NCI-H82 treated with DMSO at 0.1 percent for 48 hours (cell line): Measurements from ENCODE around the gene INO80B.
A peak's percentile ranks its signal among the peaks of the same experiment; 100 is the strongest.
"Not testable (repeated sequence)": the region's sequence is repeated elsewhere in the genome, so short reads cannot be mapped to it uniquely, and the experiment has no call there.

Source experiments
- DNase-seq: peaks from one replicate; lab custom pipeline; 2025; ENCODE audit not compliant: unreplicated experiment; lab: John Stamatoyannopoulos, UW

The INO80B gene

DNA sequence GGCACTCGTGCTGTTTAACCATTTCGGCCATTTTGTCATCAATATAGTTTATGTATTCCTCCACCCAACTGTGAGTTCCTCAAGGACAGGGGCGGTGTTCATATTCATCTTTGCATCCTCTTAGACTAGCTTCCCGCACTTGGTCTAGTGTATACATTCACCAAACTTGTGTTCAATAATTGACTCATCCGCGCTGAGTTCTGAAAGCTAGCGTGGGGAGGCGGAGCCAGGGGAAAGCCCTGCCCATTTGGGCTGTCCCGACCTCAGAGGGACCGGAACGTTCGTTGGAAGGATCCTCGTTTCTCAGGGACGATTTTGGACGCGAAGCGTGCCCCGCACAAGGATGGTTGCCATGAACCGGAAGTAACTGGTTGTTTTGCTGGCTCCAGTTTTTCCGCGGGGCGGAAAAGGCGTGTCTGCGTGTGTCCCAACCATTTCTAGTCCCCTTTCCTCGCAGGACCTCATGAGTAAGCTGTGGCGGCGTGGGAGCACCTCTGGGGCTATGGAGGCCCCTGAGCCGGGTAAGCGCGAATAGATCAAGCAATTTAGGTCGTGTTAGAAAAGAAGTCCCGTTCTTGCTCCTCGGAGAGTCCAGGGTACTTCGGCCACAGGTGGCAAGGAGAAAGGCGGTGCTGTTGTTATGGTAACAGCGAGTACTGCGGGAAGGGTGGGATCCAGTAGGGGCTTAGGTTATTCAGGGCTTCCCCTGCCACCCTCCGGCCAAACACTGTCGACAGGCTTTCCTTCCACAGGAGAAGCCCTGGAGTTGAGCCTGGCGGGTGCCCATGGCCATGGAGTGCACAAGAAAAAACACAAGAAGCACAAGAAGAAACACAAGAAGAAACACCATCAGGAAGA, at the start of gene INO80B:
Gene INO80B, plus strand, starts transcription at position 434 of the 858 bp plus-strand sequence. Its CDS starts 30 bp downstream, at position 464.
- peak; percentile 98 for DNase-seq

DNA sequence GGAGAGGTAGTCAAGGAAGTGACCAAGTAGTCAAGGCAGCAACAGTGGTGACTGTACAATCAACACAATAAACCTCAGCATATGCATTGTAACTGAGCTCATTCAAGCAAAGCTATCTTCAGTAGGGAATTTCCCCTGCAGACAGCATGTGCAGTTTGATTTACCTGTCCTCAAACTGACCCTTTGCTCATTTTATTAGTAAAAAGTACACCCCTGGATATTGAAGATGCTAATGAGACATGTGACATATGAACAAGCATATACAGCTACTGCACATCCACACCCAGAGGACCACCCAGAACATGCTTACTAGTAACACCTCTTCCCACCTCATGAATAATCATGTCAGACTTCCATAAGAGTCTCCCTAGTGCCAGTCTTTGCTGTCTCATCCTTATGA, 48.9 kb upstream of the INO80B start:
- DNase-seq, result no peak

DNA sequence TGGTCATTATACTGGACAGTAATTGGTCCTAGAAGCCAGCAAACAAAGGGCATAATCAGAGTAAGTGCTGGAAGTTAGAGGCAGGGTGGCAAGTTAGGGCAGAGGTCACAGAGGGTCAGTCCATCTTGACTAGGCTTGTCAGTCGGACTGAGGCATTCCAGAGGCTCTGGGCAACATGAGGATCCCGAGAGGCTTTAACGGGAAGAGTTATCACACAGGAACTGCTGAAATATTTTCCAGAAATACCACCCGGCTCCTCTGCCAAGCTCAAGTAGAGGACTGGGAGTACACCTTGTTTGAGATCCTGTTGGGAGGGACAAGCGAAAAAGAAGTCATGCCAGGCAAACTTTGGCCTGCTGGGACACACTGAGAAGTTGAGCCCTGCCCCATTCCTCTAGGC, 47.2 kb upstream of the INO80B start:
- no peak for DNase-seq

DNA sequence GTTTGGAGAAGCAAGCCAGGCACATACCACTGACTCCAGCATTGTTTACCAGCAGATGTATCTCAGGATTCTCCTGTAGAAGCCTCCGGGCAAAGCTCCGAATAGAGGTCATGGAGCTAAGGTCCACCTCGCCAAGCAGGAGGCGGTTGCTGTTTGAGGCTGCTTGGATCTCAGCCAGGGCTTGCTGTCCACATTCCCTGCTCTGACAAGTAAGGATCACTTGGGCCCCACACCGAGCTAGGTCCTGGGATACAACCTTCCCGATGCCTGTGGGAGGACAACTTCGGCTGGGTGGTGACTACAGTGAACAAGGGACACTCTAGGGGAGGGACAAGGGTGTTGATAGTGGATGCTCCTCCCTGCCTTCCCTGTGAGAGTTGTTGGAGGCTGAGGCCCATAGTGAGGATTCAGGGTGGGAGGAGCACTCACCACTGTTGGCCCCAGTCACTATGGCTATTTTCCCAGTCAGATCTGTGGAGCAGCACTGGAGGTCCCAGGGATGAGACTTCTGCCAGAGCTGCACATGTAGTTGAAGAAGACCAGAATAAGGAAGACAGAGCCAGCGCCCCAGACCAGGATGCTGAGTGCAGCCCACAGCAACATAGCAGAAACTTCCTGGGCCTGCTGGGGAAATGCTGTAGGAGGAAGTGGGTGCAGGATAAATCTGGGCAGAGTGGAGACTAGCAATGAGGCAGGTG, 41.7 kb upstream of the INO80B start:
- no peak for DNase-seq

DNA sequence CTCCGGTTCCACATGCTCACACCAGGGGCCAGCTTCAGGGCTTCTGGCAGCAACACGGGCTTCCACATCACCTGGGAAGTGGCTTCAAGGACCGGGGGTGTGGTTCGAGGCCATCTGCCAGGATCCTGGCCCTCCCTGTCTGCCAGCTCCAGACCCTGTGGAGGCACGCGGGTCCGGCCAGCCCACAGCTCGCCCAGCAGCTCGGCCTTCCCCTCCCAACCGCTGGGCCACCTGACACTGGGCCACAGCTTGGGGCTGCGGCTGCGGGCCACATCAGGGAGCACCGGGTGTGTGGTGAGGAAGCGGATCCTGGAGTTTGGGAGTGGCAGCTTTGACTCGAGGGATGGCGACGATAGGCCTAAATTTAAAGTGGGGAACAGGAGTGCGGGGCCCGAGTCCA, 40.4 kb upstream of the INO80B start:
- DNase-seq, result no peak

DNA sequence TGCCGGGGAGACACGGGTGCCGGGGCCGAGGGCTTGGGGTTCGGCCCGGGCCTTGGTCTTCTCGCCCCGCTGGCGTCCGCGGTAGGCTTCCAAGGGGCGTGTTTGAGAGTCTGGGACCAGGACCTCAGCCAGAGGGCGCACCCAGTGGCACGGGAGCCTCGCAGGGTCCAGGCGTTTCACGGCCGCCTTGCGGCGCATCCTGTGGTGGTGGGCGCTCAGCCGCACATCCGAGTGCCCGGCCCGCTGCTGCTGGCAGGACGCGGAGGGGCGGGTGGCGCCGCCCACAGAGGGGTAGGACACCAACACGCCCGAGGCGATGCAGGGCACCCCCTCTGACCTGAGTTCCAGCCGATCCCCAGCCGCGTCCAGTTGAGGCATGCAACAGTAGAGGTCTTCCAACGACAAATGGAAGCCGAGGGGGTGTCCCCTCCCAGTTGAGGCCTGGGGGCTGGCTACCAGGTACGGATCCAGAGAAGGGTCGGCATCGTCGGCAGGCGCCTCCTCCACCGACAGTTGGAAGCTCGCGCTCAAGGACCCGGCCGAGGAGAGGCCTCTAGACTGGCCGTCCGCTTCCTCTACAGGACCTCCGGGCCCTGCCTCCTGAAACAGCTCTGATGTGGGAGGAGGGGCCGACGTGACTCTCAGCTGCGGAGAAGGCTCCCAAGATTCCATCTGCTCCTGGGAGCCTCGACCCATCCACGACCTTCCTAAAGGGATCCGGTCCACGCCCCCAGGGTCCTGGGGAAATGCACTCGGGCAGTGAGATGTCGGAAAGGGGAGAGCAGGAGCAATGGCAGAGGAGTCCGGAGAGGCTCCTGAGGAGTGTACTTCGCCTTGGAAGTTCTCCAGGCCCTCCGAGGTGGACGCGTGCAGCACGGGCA, 39.8 kb upstream of the INO80B start:
- DNase-seq, result no peak

DNA sequence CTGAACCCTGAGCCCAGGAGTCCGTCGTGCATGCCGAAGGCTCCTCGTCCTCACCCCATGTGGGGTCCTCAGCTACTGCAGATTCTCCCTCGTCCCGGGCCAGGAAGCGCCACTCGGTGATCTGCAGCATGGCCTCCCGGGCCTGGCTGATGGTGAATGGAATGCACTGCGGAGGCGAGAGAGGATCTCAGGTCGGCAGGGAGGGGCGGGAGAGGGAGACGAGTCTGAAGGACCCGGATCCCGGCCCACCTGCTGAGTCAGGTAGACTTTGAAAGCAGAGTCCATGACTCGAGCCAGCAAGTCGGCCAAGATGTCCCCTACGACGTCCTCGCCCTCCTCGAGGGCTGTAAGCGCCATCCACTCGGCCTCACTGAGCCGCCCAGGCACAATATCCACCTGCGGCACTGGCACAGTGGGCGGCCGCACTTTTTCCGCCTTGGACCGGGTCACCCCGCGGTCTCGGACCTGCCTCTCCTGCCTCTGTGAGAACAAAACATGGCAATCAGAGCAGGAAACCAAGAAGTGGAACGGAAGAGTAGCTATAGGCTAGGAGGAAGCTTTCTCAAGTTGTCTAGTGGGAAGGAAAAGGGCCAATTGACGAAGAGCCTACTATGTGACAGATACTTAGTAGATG, 39.0 kb upstream of the INO80B start:
- no peak for DNase-seq

DNA sequence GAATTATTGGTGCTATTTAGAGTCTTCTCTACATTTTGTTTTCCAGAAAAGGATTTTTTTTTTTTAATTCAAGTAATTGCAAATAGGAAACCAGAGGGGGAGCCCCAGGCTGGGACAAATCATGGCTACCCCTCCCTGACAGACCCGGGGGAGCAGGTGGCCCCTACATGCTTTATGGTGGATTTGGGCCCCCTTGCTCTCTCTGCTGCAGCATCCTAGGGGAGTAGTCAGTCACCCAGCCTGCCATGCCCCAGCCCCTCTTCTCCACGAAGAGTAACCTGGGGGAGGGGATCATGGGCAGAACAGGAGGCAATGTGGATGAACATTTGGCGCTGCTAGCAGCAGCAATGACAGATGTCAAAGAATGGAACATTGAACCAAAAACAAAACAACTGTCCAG, 38.1 kb upstream of the INO80B start:
- DNase-seq, result no peak

DNA sequence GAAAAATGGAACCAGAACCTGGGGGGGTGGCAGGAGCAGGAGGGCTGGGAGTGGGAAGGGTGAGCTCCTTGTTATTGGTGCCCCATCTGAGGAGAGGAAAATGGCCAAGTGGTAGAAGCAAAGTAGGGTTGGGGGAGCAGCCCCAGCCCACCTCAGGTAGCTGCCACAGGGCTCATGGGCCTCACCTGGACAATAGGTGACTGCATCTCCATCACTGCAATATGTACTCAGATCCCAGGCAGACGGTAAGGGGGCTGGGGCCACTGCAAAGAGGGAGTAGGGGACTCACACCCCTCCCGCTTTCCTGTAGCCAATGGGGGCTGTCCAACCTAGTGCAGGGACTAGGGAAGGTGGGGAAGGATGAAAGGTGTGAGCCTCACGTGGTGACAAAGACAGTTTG, 37.7 kb upstream of the INO80B start:
- DNase-seq, result no peak

DNA sequence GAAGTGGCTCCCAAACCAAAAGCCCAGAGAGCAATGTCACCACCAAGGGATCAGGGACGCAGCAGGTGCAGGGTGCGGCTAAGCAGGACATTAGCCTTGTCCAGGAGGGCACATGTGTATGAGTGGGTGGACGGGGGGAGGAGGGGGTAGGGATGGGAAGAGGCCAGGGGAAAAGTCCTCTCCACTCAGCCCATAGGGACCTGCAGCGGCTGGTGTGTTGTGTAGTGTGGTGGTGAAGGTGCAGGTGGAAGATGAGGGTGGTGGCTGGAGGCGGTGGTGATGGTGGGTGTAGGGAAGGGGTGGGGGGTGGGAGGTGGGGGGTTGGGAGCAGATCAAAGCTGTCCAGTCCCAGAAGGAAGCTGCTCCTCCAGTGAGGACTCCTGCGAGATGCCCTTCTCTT, 37.1 kb upstream of the INO80B start:
- DNase-seq, result no peak

DNA sequence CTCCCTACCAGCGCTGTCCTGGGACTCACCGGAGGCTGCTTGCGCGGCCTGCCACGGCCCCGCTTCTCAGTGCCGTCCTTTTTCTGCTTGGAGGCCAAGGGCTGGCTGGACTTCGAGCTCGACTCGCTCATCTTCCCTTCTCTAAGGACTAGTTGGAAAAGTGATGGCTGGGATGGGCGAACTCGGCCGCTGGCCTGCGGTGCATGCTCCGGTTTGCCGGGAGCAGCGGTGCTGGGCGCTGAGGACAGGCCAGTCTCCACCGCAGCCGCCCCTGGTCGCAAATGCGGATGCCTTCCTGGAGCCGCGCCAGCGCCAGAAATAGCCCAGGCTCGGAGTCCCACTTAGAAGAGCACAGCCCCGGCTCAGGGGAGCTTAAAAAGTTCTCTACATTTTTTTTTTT, 36.6 kb upstream of the INO80B start:
- no peak for DNase-seq

DNA sequence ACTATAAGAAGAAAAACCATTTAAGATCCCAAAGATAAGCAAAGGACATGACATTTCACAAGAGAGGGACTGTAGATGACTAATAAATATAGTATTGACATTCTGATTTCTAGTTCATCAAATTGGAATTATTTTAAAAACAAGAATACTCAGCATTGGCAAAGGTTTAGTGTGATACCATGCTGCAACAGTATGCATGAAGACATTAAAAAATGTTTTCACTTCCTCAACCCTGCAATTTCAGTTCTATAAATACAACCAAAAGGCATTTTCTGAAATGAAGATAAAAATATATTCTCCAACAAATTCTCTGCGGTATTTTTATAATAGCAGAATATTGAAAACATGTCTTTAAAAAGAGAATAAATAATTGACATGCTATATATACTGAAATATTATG, 35.5 kb upstream of the INO80B start:
- DNase-seq, result no peak

DNA sequence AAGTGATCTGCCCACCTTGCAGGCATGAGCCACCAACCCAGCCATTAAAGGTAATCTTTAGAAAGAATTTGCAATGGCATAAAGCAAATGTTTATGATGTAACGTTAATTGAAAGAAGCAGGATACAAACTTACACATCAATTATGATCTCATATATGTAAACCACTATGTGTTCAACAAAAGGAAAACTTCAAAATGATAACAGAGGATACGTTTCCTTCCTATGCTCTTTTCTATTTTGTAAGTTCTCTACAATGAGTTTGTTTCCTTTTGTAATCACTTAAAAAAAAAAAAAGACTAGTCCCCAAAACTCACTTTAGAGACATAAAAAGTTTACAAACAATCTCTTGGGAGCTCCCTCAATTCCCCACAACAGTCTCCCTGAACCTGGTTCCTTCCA, 34.9 kb upstream of the INO80B start:
- DNase-seq, result no peak

DNA sequence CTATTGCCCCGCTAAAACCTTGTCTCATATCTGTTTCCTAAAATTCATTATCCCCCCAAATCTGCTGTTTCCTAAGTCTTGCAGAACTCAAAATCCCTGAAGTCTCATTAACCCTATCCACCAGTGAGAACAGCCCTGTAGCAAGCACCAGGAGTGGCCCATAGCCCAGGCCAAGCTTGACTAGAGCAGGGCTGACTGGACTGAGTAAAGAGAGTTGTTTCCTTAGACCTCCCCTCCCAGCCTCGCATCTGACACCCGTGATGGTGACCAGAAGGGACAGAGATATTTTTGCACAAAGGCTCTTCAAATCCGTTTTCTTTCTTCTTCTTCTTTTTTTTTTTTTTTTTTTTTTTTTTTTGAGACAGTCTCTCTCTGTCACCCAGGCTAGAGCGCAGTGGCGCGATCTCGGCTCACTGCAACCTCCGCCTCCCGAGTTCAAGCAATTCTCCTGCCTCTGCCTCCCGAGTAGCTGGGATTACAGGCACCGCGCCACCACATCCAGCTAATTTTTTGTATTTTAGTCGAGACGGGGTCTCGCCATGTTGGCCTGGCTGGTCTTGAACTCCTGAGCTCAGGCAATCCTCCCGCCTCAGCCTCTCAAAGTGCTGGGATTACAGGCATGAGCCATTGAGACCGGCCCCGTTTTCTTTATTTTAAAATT, 34.3 kb upstream of the INO80B start:
- DNase-seq, result not testable (repeated sequence)

DNA sequence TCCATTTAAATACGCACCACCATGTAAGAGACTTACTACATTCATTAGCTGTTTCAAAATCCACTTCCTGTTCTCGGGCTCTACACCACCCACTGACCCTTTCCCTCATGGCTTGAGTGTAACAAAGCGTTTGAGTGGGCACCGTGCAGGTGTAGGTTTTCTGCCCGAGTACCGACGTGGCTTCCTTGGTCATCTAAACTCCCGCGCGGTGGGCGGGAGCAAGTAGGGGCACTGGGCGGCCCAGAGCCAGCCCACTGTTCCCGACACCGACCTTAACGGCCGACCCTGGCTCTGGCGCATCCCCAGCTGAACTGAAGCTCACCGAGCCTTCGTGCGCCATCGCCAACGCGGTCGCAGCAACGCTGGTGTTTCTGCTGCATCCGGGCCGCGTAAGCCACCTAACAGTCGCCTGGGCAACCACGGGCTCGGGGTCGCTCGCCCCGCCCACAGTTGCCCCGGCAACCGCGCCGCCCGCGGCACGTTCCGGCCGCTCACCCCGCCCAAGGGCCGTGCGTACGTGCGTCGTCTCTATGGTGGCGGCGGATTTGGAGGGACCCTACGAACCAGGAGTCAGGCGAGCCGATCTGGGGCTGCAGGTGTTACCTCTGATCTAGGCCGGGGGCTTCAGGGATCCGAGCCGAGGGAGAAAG, 33.5 kb upstream of the INO80B start, which contains the start of the genes C2orf81 and WDR54:
Gene C2orf81, minus strand, starts transcription at position 399 of the 650 bp plus-strand sequence. Its CDS starts 59 bp downstream, at position 340.
Gene WDR54, plus strand, starts transcription at position 510 of the 650 bp plus-strand sequence. CDS start 424 bp downstream, outside the sequence.
- DNase-seq, result peak; percentile 77

DNA sequence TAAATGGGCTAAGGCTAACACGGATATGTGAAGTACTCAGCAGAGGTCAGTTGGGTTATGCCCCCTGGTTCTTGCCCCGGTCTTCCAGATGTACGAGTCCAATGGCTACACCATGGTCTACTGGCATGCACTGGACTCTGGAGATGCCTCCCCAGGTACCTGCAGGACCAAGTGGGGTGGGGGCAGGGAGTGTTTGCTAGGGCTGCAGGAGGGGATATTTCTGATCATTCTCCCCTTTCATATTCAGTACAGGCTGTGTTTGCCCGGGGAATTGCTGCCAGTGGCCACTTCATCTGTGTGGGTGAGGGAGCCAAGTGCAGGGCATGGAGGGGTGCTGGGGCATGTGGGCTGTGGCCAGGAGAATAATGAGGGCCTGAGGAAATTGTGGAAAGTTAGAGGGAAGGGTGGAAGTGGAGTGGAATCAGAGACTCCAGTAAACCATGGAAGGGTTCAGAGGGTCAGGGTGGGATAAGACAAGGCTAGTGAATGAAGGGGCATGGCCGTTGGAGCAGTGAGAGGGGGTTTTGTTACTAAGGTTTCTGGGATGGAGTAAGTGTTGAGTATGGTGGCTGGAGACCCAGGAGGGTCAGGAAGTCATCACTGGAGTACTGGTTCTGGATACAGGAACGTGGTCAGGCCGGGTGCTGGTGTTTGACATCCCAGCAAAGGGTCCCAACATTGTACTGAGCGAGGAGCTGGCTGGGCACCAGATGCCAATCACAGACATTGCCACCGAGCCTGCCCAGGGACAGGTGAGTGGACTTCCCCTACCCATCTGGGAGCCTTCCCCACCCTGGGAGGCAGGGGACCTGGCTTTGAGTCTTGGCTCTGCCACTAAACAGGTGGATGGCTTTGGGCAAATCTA, 31.4 kb upstream of the INO80B start:
- no peak for DNase-seq

DNA sequence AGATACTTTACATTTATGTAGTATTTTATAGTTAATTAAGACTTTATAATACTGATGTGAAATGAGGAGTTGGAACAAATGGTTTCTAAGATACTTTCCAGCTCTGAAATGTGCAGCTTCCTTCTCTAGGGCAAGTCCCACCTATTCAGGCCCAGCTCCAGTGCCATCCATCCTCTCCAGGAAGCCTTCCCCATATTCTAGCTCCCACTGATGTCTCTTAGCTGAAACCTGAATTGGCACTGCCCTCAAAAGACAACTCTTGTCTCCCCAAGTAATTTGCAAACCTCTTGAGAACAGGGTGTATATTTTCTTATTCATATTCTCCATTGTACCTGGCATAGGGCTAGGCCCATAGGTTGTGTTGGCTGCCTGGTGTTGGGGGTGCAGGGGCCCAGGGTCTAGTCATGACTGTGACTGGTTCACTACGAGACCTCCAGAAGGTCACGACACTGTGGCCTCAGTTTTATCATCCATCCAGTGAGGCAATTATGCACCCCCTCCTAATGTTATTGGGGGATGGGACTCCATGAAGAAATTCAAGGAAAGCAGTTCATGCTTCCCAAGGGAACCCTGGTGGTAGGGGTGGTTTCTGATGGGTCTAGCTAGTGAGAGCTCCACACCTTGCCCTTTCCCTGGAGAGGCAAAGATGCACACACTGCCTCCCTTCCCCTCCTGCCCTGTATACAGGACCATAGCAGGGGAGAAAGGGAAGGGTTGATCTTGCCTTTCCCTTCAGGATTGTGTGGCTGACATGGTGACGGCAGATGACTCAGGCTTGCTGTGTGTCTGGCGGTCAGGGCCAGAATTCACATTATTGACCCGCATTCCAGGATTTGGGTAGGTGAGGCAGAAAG, 30.5 kb upstream of the INO80B start:
- DNase-seq, result no peak

DNA sequence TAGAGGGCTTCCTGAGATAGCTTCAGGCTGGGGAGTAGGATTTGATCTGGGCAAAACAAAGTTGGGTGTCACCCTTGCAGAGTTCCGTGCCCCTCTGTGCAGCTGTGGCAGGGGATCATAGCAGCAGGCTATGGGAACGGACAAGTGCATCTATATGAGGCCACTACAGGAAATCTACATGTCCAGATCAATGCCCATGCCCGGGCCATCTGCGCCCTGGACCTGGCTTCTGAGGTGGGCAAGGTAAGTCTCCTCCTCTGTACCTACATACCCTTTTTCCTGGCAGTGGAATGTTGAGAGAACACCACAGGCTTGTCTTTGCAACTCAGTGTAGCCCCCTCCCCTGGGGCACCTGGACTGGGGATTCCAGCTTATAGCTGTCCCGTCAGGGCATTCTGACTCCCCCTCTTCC, 29.9 kb upstream of the INO80B start:
- DNase-seq, result no peak
